ENCODE measurements around the gene PKNOX2. TPM values are rescaled to one million over a fixed set of nuclear protein-coding genes. Genes with fewer than 3 reads are reported as not detected.
A peak's percentile ranks its signal among the peaks of the same experiment; 100 is the strongest.

PKNOX2 gene
- total RNA-seq, 1 donor from 2014 or later: 34.9 TPM

DNA sequence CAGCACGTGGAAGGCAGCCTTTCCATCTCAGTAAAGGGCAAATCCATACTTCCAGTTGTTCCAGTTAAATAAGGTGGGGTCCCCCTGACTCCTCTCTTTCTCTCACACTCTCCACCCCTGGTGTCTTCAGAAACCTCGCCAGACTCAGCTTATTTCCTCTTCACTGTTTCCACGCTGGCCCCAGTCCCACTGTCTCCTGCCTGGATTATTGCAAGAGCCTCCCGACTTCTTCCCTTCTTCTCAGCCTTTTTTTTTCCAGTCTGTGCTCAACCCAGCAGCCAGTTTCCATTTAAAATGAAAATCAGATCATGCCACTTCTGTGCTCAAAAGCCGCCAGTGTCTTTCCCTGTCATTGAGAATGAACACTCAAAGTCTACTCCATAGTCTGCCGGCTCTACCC is 131.4 kb downstream of the PKNOX2 start:
- DNase-seq (ENCODE audit: low spot score): no peak
- Mint-ChIP-seq H3K36me3 (ENCODE audit: low read depth) (peaks cover 10% of the 10 kb centered on the region), H3K27ac (ENCODE audit: unreplicated experiment) (no peak overlapping the region), H3K27me3 (ENCODE audit: low read depth) (no peaks in the 10 kb centered on the region), H3K4me1 (ENCODE audit: low read depth) (peaks cover 54% of the 10 kb centered on the region), H3K9me3 (ENCODE audit: low read depth) (no peaks in the 10 kb centered on the region), H3K4me3 (ENCODE audit: unreplicated experiment) (no peak overlapping the region)
- TF ChIP-seq CTCF (IDR thresholded peaks at IDR 0.05): no peak

- no peak overlapping the region for H3K4me3 Mint-ChIP-seq (ENCODE audit: unreplicated experiment)
- H3K36me3 Mint-ChIP-seq (ENCODE audit: low read depth): peaks cover 10% of the 10 kb centered on the region
- H3K9me3 Mint-ChIP-seq (ENCODE audit: low read depth): no peaks in the 10 kb centered on the region
- no peak for DNase-seq (ENCODE audit: low spot score)
- peaks cover 65% of the 10 kb centered on the region for H3K4me1 Mint-ChIP-seq (ENCODE audit: low read depth)
- no peak overlapping the region for H3K27ac Mint-ChIP-seq (ENCODE audit: unreplicated experiment)
- H3K27me3 Mint-ChIP-seq (ENCODE audit: low read depth): no peaks in the 10 kb centered on the region
- no peak for TF ChIP-seq CTCF (IDR thresholded peaks at IDR 0.05)
These were observed 132.9 kb downstream of the PKNOX2 start for GRCh38 chr11:125297346-125297915.

DNA sequence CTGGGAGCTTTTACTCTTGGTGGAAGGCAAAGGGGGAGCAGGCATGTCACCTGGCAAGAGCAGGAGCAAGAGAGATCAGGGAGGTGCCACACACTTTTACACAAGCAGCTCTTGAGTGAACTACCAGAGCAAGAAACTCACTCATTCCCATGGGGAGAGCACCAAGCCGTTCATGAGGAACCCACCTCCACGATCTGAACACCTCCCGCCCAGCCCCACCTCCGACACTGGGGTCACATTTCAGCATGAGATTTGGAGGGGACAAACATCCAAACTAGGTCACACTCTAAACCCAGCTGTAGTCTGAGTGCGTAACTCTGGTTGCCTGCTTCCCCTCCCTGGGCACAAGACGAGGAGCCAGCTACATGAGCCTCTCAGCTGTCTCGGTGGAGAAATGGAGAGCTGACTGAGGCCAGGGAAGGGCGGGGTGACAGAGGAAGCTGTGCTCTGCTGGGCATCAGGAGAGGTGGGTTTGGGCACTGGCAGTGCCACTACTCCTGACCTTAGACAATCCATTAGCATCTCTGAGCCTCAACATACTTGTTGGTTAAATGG is 134.6 kb downstream of the PKNOX2 start:
- Mint-ChIP-seq H3K36me3 (ENCODE audit: low read depth) (peaks cover 10% of the 10 kb centered on the region), H3K9me3 (ENCODE audit: low read depth) (no peaks in the 10 kb centered on the region), H3K27me3 (ENCODE audit: low read depth) (no peaks in the 10 kb centered on the region), H3K27ac (ENCODE audit: unreplicated experiment) (peak overlapping the region; percentile 29), H3K4me3 (ENCODE audit: unreplicated experiment) (no peak overlapping the region), H3K4me1 (ENCODE audit: low read depth) (peaks cover 60% of the 10 kb centered on the region)
- no peak for TF ChIP-seq CTCF (IDR thresholded peaks at IDR 0.05)
- DNase-seq (ENCODE audit: low spot score): no peak

DNA sequence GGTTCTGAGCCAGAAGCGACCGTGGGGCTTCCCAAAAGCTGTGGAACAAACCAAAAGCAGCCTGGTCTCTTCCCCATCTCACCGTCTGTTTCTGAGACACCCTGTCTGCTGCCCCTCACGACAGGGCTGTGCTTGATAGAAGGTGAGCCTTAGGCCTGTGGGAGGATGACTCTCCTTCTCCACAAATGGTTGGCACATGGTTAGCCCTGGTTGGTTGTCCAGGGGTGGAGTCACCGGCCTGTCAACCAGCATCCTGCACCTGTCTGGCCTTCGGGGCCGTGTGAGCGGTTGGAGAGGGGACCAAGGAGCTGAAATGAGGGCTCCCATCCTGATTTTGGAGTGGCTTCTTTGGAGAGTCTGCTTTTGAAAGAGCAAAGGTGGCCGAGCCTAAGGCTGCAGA is 135.3 kb downstream of the PKNOX2 start:
- TF ChIP-seq CTCF (IDR thresholded peaks at IDR 0.05): no peak
- H3K9me3 Mint-ChIP-seq (ENCODE audit: low read depth): no peaks in the 10 kb centered on the region
- peaks cover 7% of the 10 kb centered on the region for H3K36me3 Mint-ChIP-seq (ENCODE audit: low read depth)
- no peak for DNase-seq (ENCODE audit: low spot score)
- H3K27me3 Mint-ChIP-seq (ENCODE audit: low read depth): no peaks in the 10 kb centered on the region
- peaks cover 59% of the 10 kb centered on the region for H3K4me1 Mint-ChIP-seq (ENCODE audit: low read depth)
- H3K4me3 Mint-ChIP-seq (ENCODE audit: unreplicated experiment): no peak overlapping the region
- H3K27ac Mint-ChIP-seq (ENCODE audit: unreplicated experiment): no peak overlapping the region

- Mint-ChIP-seq H3K27me3 (ENCODE audit: low read depth) (no peaks in the 10 kb centered on the region), H3K4me3 (ENCODE audit: unreplicated experiment) (no peak overlapping the region), H3K4me1 (ENCODE audit: low read depth) (peaks cover 53% of the 10 kb centered on the region), H3K36me3 (ENCODE audit: low read depth) (peaks cover 7% of the 10 kb centered on the region), H3K9me3 (ENCODE audit: low read depth) (no peaks in the 10 kb centered on the region), H3K27ac (ENCODE audit: unreplicated experiment) (peak overlapping the region; percentile 91)
- DNase-seq (ENCODE audit: low spot score): no peak
- TF ChIP-seq CTCF (IDR thresholded peaks at IDR 0.05): no peak
These were observed 136.3 kb downstream of the PKNOX2 start for GRCh38 chr11:125300791-125301218.
